Measurements from ENCODE around the gene MBP.

MBP gene

DNA sequence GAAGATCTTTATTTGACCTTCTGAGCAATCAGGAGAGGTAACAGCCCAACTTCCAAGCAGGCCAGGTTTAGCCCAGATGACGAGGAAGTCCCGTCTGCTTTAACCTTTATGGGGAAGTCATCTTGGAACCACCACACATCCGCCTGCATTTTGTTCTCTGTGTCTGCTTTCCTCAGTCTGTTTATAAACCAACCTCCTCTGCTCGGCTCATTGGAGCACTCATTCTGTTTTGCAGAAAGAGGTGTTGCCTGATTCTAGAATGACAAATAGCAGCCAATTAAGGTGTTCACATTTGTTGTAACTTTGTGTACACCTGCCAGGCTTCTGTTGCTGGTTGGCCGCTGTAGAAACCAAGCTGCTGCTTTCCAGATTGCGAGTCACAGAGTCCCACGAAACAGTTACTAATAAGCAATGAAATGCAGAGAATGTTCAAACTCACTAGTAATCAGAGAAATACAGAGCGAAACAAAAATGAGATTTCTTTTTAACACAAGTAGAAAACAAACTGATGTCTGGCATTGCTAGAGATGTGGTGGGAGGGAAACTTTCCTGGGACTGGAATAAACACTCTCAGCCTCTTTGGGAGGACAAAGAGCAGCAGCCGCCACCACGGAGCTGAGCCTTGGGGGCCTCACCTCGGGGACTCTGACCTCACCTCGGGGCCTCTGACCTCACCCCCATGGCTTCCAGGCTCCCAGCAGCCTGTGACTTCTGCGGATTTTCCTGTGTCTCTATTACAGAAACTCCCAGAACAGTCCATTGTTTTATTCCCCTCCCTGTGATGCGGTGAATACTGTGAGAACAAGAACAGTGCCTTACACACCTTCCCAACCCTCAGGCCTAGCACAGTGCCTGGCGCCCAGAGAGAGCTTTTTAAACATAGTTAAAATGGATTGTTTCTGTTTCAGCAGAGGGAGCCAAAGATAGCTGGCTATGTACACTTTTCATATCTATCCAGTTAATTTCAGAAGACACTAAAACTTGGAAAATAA lies 64.0 kb downstream of the MBP start:
- in situ Hi-C loops (cut with HindIII; ENCODE audit: low pct_ligation_motif_present, low sequenced_read_pairs) = loop anchor here (25.0 kb wide), 1 partner anchor 144 kb away; no protein-coding TSS in a partner anchor
- Histone ChIP-seq H3K27ac (peak overlapping the region; percentile 100), H3K27me3 (replicated peaks) (no peaks in the 10 kb centered on the region), H3K4me3 (ENCODE audit: low read depth, low read length) (no peak overlapping the region), H3K36me3 (replicated peaks) (peaks cover 8% of the 10 kb centered on the region)
- TF ChIP-seq CTCF (IDR thresholded peaks at IDR 0.05; ENCODE audit: low read depth, low read length, missing control alignments) = peak; percentile 28
- no peak for DNase-seq

GRCh38 chr18:77067291-77068061 lies 65.1 kb downstream of the MBP start:
- no peaks in the 10 kb centered on the region for H3K27me3 ChIP-seq (replicated peaks)
- peak overlapping the region; percentile 100 for H3K27ac ChIP-seq
- DNase-seq = peak; percentile 97
- in situ Hi-C loops (cut with HindIII; ENCODE audit: low pct_ligation_motif_present, low sequenced_read_pairs) = loop anchor here (25.0 kb wide), 1 partner anchor 145 kb away; no protein-coding TSS in a partner anchor
- peak; percentile 47 for TF ChIP-seq CTCF (IDR thresholded peaks at IDR 0.05; ENCODE audit: low read depth, low read length, missing control alignments)
- peak overlapping the region; percentile 24 for H3K4me3 ChIP-seq (ENCODE audit: low read depth, low read length)
- peaks cover 8% of the 10 kb centered on the region for H3K36me3 ChIP-seq (replicated peaks)

DNA sequence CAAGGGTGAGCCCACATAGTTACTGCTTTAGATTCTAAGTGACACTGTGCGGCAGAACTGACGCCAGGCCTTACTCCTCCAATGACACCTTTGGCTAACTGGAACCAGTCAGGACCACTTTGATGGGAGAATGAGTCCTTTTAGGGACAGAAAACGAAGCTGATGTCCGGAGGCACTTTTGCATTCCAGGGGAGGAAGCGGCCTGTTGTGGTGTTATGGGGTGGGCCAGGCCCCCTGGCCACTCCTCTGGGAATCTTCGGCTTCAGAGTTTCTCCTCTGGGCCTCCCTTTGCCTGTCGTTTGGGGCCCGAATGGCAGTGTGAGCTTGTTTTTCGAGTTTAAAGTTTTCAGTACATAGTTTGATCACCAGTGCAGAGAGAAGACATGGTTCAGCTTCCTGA lies 65.9 kb downstream of the MBP start:
- DNase-seq = no peak
- in situ Hi-C loops (cut with HindIII; ENCODE audit: low pct_ligation_motif_present, low sequenced_read_pairs) = loop anchor here (25.0 kb wide), 1 partner anchor 146 kb away; no protein-coding TSS in a partner anchor
- peaks cover 12% of the 10 kb centered on the region for H3K36me3 ChIP-seq (replicated peaks)
- H3K4me3 ChIP-seq (ENCODE audit: low read depth, low read length) = no peak overlapping the region
- H3K27me3 ChIP-seq (replicated peaks) = no peaks in the 10 kb centered on the region
- TF ChIP-seq CTCF (IDR thresholded peaks at IDR 0.05; ENCODE audit: low read depth, low read length, missing control alignments) = no peak
- peak overlapping the region; percentile 100 for H3K27ac ChIP-seq

DNA sequence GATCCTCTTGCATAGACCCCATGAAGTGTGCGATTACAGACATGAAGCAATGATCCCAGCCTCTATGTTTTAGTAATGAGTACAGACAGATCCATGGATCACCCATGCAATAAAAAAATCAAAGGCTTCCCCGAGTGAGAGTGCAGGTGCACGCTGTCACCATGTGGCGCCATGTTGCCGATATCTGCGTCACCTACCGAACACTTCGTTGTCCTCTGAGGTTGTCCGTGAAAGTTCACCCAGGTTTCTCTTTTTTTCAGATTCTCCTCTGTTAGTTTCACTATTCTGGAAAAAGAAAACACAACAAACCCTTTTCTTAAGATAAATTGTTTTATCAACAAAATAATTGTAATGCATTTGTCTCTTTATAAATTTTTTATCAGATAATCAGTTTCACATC lies 66.5 kb downstream of the MBP start:
- TF ChIP-seq CTCF (IDR thresholded peaks at IDR 0.05; ENCODE audit: low read depth, low read length, missing control alignments) = no peak

DNA sequence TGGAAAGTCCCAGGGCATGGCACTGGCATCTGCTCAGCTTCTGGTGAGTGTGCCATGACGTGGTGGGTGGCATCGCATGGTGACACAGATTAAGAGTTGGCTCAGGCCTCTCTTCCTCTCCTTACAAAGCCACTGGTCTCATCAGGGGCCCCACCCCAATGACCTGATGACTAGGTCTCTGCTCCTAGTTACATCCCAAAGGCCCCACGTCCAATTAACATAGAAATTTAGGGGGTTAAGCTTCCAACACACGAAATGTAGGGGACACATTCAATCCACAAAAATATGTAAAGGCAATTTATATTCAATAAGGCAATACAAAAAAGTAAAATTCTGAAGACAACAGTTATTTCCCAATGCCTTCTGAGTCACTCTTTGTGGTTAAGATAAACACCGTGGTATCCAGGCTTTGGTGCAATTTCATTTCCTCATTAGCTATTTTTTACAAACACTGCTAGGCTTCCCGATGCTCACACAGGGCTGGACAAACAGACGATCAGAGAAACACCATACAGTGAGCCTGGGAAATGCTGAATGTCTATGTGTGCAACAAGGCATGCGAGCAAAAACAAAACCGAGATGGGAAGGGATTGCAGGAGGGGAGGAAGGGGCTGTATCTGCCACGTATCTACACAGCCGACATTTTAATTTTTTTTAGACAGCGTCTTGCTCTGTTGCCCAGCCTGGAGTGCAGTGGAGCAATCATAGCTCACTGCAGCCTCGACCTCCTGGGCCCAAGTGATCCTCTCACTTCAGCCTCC lies 67.2 kb downstream of the MBP start:
- Histone ChIP-seq H3K27ac (peak overlapping the region; percentile 100), H3K36me3 (replicated peaks) (peaks cover 9% of the 10 kb centered on the region), H3K27me3 (replicated peaks) (no peaks in the 10 kb centered on the region), H3K4me3 (ENCODE audit: low read depth, low read length) (no peak overlapping the region)
- DNase-seq = peak; percentile 97
- in situ Hi-C loops (cut with HindIII; ENCODE audit: low pct_ligation_motif_present, low sequenced_read_pairs) = loop anchor here (25.0 kb wide), 1 partner anchor 147 kb away; no protein-coding TSS in a partner anchor
- no peak for TF ChIP-seq CTCF (IDR thresholded peaks at IDR 0.05; ENCODE audit: low read depth, low read length, missing control alignments)

More for the DNA sequence above, 66.5 kb downstream of the MBP start:
- Histone ChIP-seq H3K27me3 (replicated peaks) (no peaks in the 10 kb centered on the region), H3K36me3 (replicated peaks) (peaks cover 12% of the 10 kb centered on the region), H3K4me3 (ENCODE audit: low read depth, low read length) (no peak overlapping the region), H3K27ac (peak overlapping the region; percentile 100)
- in situ Hi-C loops (cut with HindIII; ENCODE audit: low pct_ligation_motif_present, low sequenced_read_pairs) = loop anchor here (25.0 kb wide), 1 partner anchor 146 kb away; no protein-coding TSS in a partner anchor
- DNase-seq = no peak

Measured in brain microvascular endothelial cell (primary cell).